Fibroblast of lung (primary cell): Measurements from ENCODE around the gene CSNK2B.

Experiments
- CTCF ChIP-seq, 2 donors: IDR thresholded peaks in 1 of 2; conservative IDR thresholded peaks in 1 of 2; 1 replicate in 1 of 2; 2 replicates in 1 of 2; pipeline ENCODE4 v1.5.1; 2011 to 2012; ENCODE audit warnings: low read length in 2 of 2, control low read depth in 1 of 2, inconsistent platforms in 1 of 2, low read depth in 1 of 2, mild to moderate bottlenecking in 1 of 2
- EZH2 ChIP-seq: IDR thresholded peaks from 2 replicates; pipeline ENCODE4 v1.5.1; 2012; ENCODE audit warnings: low read length, control low read depth, mild to moderate bottlenecking; ENCODE audit errors: missing control alignments

- TF ChIP-seq EZH2, result no peak
- no peak for TF ChIP-seq CTCF (conservative IDR thresholded peaks at IDR 0.05 in 1 of 2, IDR thresholded peaks at IDR 0.05 in 1 of 2; ENCODE audit: low read depth in 1 of 2, low read length in 2 of 2)
Observed at GRCh38 chr6:31634131-31634530, 31.7 kb upstream of the CSNK2B start.
